ENCODE results near the gene NUBPL.

- TF ChIP-seq POLR2A (IDR thresholded peaks at IDR 0.05; ENCODE audit: low read depth, low read length): no peak
- no peak for TF ChIP-seq POLR2AphosphoS5 (IDR thresholded peaks at IDR 0.05; ENCODE audit: low read depth, low read length)
- TF ChIP-seq SPI1 (IDR thresholded peaks at IDR 0.05; ENCODE audit: low read depth, low read length): no peak
- TF ChIP-seq TAF1 (IDR thresholded peaks at IDR 0.05; ENCODE audit: low read depth, low read length): no peak
- TF ChIP-seq POU2F2 (IDR thresholded peaks at IDR 0.05; ENCODE audit: low read depth, low read length): no peak
Observed at GRCh38 chr14:31837031-31837430, 275.8 kb downstream of the NUBPL start.
